Activated T-cell treated with anti-CD3 and anti-CD28 coated beads, Interleukin-2, amount 50 U/mL, for 1 hour (primary cell): Measurements from ENCODE around the gene CDC42BPG.
"Not testable (repeated sequence)": the region's sequence is repeated elsewhere in the genome, so short reads cannot be mapped to it uniquely, and the experiment has no call there.

Source experiments
- DNase-seq: peaks from one replicate; pipeline ENCODE4 v3.0.0-alpha.2; 2020

The CDC42BPG gene

GRCh38 chr11:64833198-64833502 is 11.3 kb downstream of the CDC42BPG start:
- no peak for DNase-seq

GRCh38 chr11:64832467-64833197 is 11.8 kb downstream of the CDC42BPG start:
- no peak for DNase-seq

- DNase-seq, result no peak
Measured at GRCh38 chr11:64831411-64831891, 13.0 kb downstream of the CDC42BPG start.

- DNase-seq, result no peak
Measured at GRCh38 chr11:64829536-64830251, 14.8 kb downstream of the CDC42BPG start.

- no peak for DNase-seq
Measured at GRCh38 chr11:64827451-64827839, 17.0 kb downstream of the CDC42BPG start.

- DNase-seq, result no peak
Measured at GRCh38 chr11:64826578-64827450, 17.6 kb downstream of the CDC42BPG start.

GRCh38 chr11:64826062-64826461 is 18.4 kb downstream of the CDC42BPG start:
- no peak for DNase-seq

GRCh38 chr11:64823568-64824119 is 20.8 kb downstream of the CDC42BPG start:
- DNase-seq, result no peak

GRCh38 chr11:64817476-64817875 is 27.0 kb downstream of the CDC42BPG start:
- DNase-seq, result no peak

- not testable (repeated sequence) for DNase-seq
Measured at GRCh38 chr11:64815433-64815832, 29.0 kb downstream of the CDC42BPG start.

GRCh38 chr11:64814712-64815187 is 29.7 kb downstream of the CDC42BPG start:
- DNase-seq, result no peak

- DNase-seq, result no peak
Measured at GRCh38 chr11:64813826-64814225, 30.6 kb downstream of the CDC42BPG start.

GRCh38 chr11:64810891-64811272 is 33.6 kb downstream of the CDC42BPG start:
- DNase-seq, result no peak

- peak; percentile 84 for DNase-seq
Measured at GRCh38 chr11:64810271-64810890, 34.1 kb downstream of the CDC42BPG start, which contains the start of gene MEN1. Gene MEN1 (minus strand): TSS chr11:64810551. CDS start chr11:64810109, 442 bp downstream.

GRCh38 chr11:64809781-64810241 is 34.6 kb downstream of the CDC42BPG start:
- no peak for DNase-seq

GRCh38 chr11:64805481-64805880 is 39.0 kb downstream of the CDC42BPG start:
- DNase-seq, result no peak

- no peak for DNase-seq
Measured at GRCh38 chr11:64804346-64805210, 39.9 kb downstream of the CDC42BPG start.

- DNase-seq, result no peak
Measured at GRCh38 chr11:64803846-64804345, 40.6 kb downstream of the CDC42BPG start.

- peak; percentile 91 for DNase-seq
Measured at GRCh38 chr11:64803158-64803845, 41.2 kb downstream of the CDC42BPG start, which contains the start of gene MAP4K2. Gene MAP4K2 (minus strand): TSS chr11:64803214. CDS start chr11:64803149, 65 bp downstream.
